ENCODE measurements around the gene DECR2.

DNA sequence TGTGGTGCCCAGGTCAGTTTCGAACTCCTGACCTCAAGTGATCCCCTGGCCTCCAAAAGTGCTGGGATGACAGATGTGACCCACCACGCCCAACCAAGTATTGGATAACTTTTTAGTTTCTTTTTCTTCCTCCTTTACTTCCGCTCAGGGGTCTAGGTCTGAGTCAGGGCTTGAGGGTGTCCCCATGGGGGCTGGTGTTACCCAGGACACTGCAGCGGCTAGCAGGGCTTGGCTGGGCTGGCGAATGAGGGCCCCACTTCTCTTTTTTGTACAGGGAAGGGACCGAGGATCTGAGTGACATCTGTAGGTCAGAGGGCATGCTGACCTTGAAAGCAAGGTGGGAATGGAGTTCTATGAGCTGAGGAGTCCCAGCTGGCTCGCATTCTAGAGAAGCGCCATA, 48.7 kb downstream of the DECR2 start:
- TF ChIP-seq, protein P1, sequence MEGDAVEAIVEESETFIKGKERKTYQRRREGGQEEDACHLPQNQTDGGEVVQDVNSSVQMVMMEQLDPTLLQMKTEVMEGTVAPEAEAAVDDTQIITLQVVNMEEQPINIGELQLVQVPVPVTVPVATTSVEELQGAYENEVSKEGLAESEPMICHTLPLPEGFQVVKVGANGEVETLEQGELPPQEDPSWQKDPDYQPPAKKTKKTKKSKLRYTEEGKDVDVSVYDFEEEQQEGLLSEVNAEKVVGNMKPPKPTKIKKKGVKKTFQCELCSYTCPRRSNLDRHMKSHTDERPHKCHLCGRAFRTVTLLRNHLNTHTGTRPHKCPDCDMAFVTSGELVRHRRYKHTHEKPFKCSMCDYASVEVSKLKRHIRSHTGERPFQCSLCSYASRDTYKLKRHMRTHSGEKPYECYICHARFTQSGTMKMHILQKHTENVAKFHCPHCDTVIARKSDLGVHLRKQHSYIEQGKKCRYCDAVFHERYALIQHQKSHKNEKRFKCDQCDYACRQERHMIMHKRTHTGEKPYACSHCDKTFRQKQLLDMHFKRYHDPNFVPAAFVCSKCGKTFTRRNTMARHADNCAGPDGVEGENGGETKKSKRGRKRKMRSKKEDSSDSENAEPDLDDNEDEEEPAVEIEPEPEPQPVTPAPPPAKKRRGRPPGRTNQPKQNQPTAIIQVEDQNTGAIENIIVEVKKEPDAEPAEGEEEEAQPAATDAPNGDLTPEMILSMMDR (conservative IDR thresholded peaks at IDR 0.05), result no peak
- no peak for TF ChIP-seq ZFX (IDR thresholded peaks at IDR 0.05)

Measured in C4-2B (cell line).